K562 (cell line): ENCODE data around the gene PAQR6. TPM values are rescaled to one million over a fixed set of nuclear protein-coding genes. Genes with fewer than 3 reads are reported as not detected.

Source experiments
- ATAC-seq: fragments of 200-7000 bp; cut with Tn5 transposase; 3 replicates; pipeline ENCODE4 v1.9.1; 2020; ENCODE audit warnings: moderate library complexity
- BruUV-seq: library from RNA; stranded (reverse); fragments of 400-500 nt; replicated peaks from 2 replicates; lab custom pipeline; 2021; lab: Mats Ljungman, UMichigan
- CTCF ChIA-PET: fragments of 300-600 bp; formaldehyde crosslinking; extraction: SDS; loops from one replicate; lab custom pipeline; 2021; ENCODE audit warnings: low intra/inter-chr PET ratio; lab: Yijun Ruan, JAX
- POLR2A ChIA-PET: fragments of 300-600, 350-650 bp; sonication (Branson Sonifier 250); formaldehyde crosslinking; extraction: SDS; loops from one replicate; lab custom pipeline; 2021; ENCODE audit warnings: antibody characterized with exemption, inconsistent platforms; lab: Yijun Ruan, JAX
- DNase-seq, 4 experiments: peaks; one replicate each; pipeline versions ENCODE4 v3.0.0 to v3.0.0-alpha.2; 2011 to 2018; ENCODE audit warnings: low spot score in 3 of 4, mixed read lengths in 3 of 4; ENCODE audit errors: extremely low read depth in 1 of 4
- FAIRE-seq: peaks from 2 replicates; lab custom pipeline; 2011; peaks lifted over from hg19 to GRCh38; lab: Jason Lieb, UNC
- H2AFZ ChIP-seq: 2 replicates; pipeline ENCODE4 v1.6.0; 2011; ENCODE audit warnings: low read depth, low read length, control low read depth, inconsistent platforms
- H3K27ac ChIP-seq: fragments of 200-600 bp; 3 replicates; pipeline ENCODE4 v1.8.0; 2011; ENCODE audit warnings: low read depth, mild to moderate bottlenecking, control low read depth, inconsistent platforms, low read length, moderate library complexity, mixed read lengths; ENCODE audit errors: extremely low read depth
- H3K27me3 ChIP-seq, 2 experiments: fragments of 300-600 bp in 1 of 2; 2 replicates in 1 of 2; 3 replicates in 1 of 2; pipeline versions ENCODE4 v1.6.0 to v1.8.0; 2011; ENCODE audit warnings: inconsistent platforms in 2 of 2, low read length in 2 of 2, mild to moderate bottlenecking in 1 of 2, mixed read lengths in 1 of 2, moderate library complexity in 1 of 2; ENCODE audit not compliant: control insufficient read depth in 2 of 2, insufficient read depth in 2 of 2
- H3K36me3 ChIP-seq: fragments of 300-600 bp; 3 replicates; pipeline ENCODE4 v1.8.0; 2011; ENCODE audit warnings: mild to moderate bottlenecking, low read length, inconsistent platforms; ENCODE audit not compliant: control insufficient read depth, insufficient read depth
- H3K4me1 ChIP-seq, 2 experiments: fragments of 200-600 bp in 1 of 2; replicated peaks in 1 of 2; 2 replicates in 1 of 2; 3 replicates in 1 of 2; pipeline versions ENCODE4 v1.5.1 to v1.8.0; 2011; ENCODE audit warnings: inconsistent platforms in 2 of 2, low read length in 2 of 2, mild to moderate bottlenecking in 1 of 2, mixed read lengths in 1 of 2, moderate library complexity in 1 of 2; ENCODE audit not compliant: control insufficient read depth in 2 of 2, insufficient read depth in 2 of 2
- H3K4me2 ChIP-seq: 2 replicates; pipeline ENCODE4 v1.6.1; 2011; ENCODE audit warnings: low read length, control low read depth, inconsistent platforms, mixed read lengths; ENCODE audit not compliant: insufficient read depth
- H3K4me3 ChIP-seq: fragments of 200-600 bp; sonication (generic), shearing (Covaris generic); 2 replicates; pipeline ENCODE4 v1.5.1; 2016; ENCODE audit warnings: control low read depth, inconsistent platforms
- H3K79me2 ChIP-seq: fragments of 200-600 bp; 3 replicates; pipeline ENCODE4 v1.8.0; 2011; ENCODE audit warnings: low read length, inconsistent platforms; ENCODE audit not compliant: control insufficient read depth, insufficient read depth
- H3K9ac ChIP-seq, 2 experiments: 2 replicates each; pipeline versions ENCODE4 v1.6.0 to v1.6.1; 2011; ENCODE audit warnings: low read depth in 2 of 2, low read length in 2 of 2, control low read depth in 1 of 2, inconsistent platforms in 1 of 2, mild to moderate bottlenecking in 1 of 2, mixed read lengths in 1 of 2; ENCODE audit not compliant: insufficient read depth in 1 of 2
- H3K9me1 ChIP-seq: one replicate; pipeline ENCODE4 v1.6.0; 2011; ENCODE audit warnings: inconsistent platforms, mild to moderate bottlenecking, low read length, moderate library complexity; ENCODE audit not compliant: control insufficient read depth, insufficient read depth
- H3K9me3 ChIP-seq: replicated peaks from 2 replicates; pipeline ENCODE4 v1.5.1; 2011; ENCODE audit warnings: low read depth, low read length, inconsistent platforms; ENCODE audit not compliant: control insufficient read depth, insufficient read depth
- H4K20me1 ChIP-seq: replicated peaks from 2 replicates; pipeline ENCODE4 v1.6.1; 2011; ENCODE audit warnings: low read length, inconsistent platforms, mixed read lengths; ENCODE audit not compliant: control insufficient read depth, insufficient read depth
- CBX5 ChIP-seq: IDR thresholded peaks from 2 replicates; pipeline ENCODE4 v1.6.1; 2014; ENCODE audit warnings: low read depth, borderline replicate concordance
- FOXP4 ChIP-seq: sonication (generic); formaldehyde crosslinking; IDR thresholded peaks from 2 replicates; pipeline ENCODE4 v1.8.0; 2022; ENCODE audit warnings: mild to moderate bottlenecking, missing genetic modification reagents, borderline replicate concordance
- NCOA2 ChIP-seq, 2 experiments: fragments of 450-650 bp; IDR thresholded peaks; 2 replicates each; pipeline ENCODE4 v1.6.1; 2018; ENCODE audit warnings: mild to moderate bottlenecking in 2 of 2, moderate library complexity in 1 of 2; ENCODE audit not compliant: partially characterized antibody in 2 of 2
- RBM25 ChIP-seq: fragments of 200-400 bp; formaldehyde crosslinking; IDR thresholded peaks from 2 replicates; pipeline ENCODE4 v1.6.1; 2018; ENCODE audit warnings: low read length, low read depth, moderate library complexity; ENCODE audit not compliant: severe bottlenecking
- THRB ChIP-seq: fragments of 450-650 bp; formaldehyde crosslinking; conservative IDR thresholded peaks from 2 replicates; pipeline ENCODE4 v1.4.0; 2022; ENCODE audit warnings: mild to moderate bottlenecking, missing genetic modification characterization
- ZNF121 ChIP-seq: sonication (generic); formaldehyde crosslinking; conservative IDR thresholded peaks from 2 replicates; pipeline ENCODE4 v1.8.0; 2022; ENCODE audit warnings: missing genetic modification reagents
- ZNF79 ChIP-seq: fragments of 250-450 bp; sonication (Bioruptor Pico); IDR thresholded peaks from 2 replicates; pipeline ENCODE4 v1.4.0; 2020; ENCODE audit warnings: low read depth, mild to moderate bottlenecking, moderate library complexity
- WGBS: fragments of 100-300 bp; shearing (Covaris generic); methylation state at CpG from one replicate; pipeline ENCODE4 v1.1.6; 2016; ENCODE audit warnings: low coverage, mixed read lengths; ENCODE audit not compliant: insufficient coverage; ENCODE audit errors: missing lambda C conversion rate; 5-methylcytosine and 5-hydroxymethylcytosine counted together
- in situ Hi-C: fragments of 300-500 bp; cut with MboI; formaldehyde crosslinking; loops from 4 replicates; pipeline ENCODE4 v1.15.0; 2018; ENCODE audit warnings: inconsistent platforms, mixed read lengths
- intact Hi-C: fragments of 100-400 bp; cut with micrococcal nuclease; formaldehyde crosslinking; loops from 2 replicates; pipeline ENCODE4 v1.14.2; 2022
- polyA plus RNA-seq, 8 experiments: library from polyadenylated mRNA; depleted of rRNA in 4 of 8; stranded (reverse) in 5 of 8; unstranded in 3 of 8; fragments of >200 nt; fragmentation: Nextera tagmentation in 2 of 8; fragmentation: Illumina TruSeq in 1 of 8; extraction: Ambion mirVana in 2 of 8; extraction: Trizol in 1 of 8; gene quantifications; 2 replicates each; pipeline versions ENCODE4 v1.2.1 to v1.2.3, GENCODE V29; 2011 to 2014; ENCODE audit warnings: inconsistent platforms in 1 of 8, missing spikeins in 1 of 8
- total RNA-seq, 7 experiments: library from RNA; depleted of rRNA in 6 of 7; stranded (reverse); fragments of >200 nt in 6 of 7; fragmentation: Illumina TruSeq in 2 of 7; extraction: Trizol in 2 of 7; gene quantifications; 2 replicates each; pipeline versions ENCODE4 v1.2.1 to v1.2.3, GENCODE V29; 2011 to 2021; ENCODE audit warnings: low replicate concordance in 1 of 7

PAQR6 gene
- total and polyA plus RNA-seq, 9 of the 15 experiments (the other 6 are each of a cell fraction or from before 2014, with no cell fraction given): 0.07 to 1.8 (median 0.62) TPM

GRCh38 chr1:156220226-156220625 lies 27.6 kb downstream of the PAQR6 start:
- no peaks in the 10 kb centered on the region for H4K20me1 ChIP-seq
- intact Hi-C loops: no loop called here
- H3K9me3 ChIP-seq: no peaks in the 10 kb centered on the region; the same call in 1 of the 2 replicates
- no peak overlapping the region for H3K4me3 ChIP-seq
- CTCF ChIA-PET: no interaction called here
- H3K4me1 ChIP-seq: peaks cover 0 to 4% of the 10 kb centered on the region in 2 experiments; a peak in 1 of 5 replicates
- H3K9ac ChIP-seq: no peak overlapping the region
- no peak overlapping the region for H3K27ac ChIP-seq
- no peak overlapping the region for H2AFZ ChIP-seq
- BruUV-seq: no TSS peak
- FAIRE-seq: no peak
- H3K36me3 ChIP-seq: peaks cover 43% of the 10 kb centered on the region; the same call in 2 of the 3 replicates
- no peak overlapping the region for H3K4me2 ChIP-seq
- no peaks in the 10 kb centered on the region for H3K27me3 ChIP-seq
- peaks cover 12% of the 10 kb centered on the region for H3K79me2 ChIP-seq
- H3K9me1 ChIP-seq: no peaks in the 10 kb centered on the region
- in situ Hi-C loops: loop anchor here (5.0 kb wide), 1 partner anchor 128 kb away; no protein-coding TSS in a partner anchor
- POLR2A ChIA-PET: interaction anchor here (0.6 kb wide), 1 partner anchor 56 kb away, joined by 3 read pairs; no protein-coding TSS in a partner anchor
- no peak for DNase-seq
- TF ChIP-seq ZNF121 (CRISPR knock-in tag) (peak; percentile 92), RBM25 (peak; percentile 10), CBX5 (no peak), ZNF79 (no peak), NCOA2 (IDR thresholded peaks at IDR 0.05; ENCODE audit: partially characterized antibody in 2 of 2) (no peak), THRB (CRISPR knock-in tag) (no peak), FOXP4 (no peak)
- WGBS: 92% methylated on average over 9 of the region's 9 CpGs
- no peak for ATAC-seq
